WERI-Rb-1 (cell line): ENCODE measurements around the gene C20orf96.

ENCODE experiments used
- DNase-seq: peaks from one replicate; pipeline ENCODE4 v3.0.0-alpha.2; 2020
- H3K27ac ChIP-seq: fragments of 250-450 bp; sonication (Bioruptor Pico); 2 replicates; pipeline ENCODE4 v1.5.1; 2020; ENCODE audit warnings: mild to moderate bottlenecking, moderate library complexity
- H3K27me3 ChIP-seq: fragments of 250-450 bp; sonication (Bioruptor Pico); 2 replicates; pipeline ENCODE4 v1.5.1; 2021; ENCODE audit warnings: mild to moderate bottlenecking, low read depth, moderate library complexity; ENCODE audit not compliant: insufficient read depth, severe bottlenecking
- H3K36me3 ChIP-seq: fragments of 250-450 bp; sonication (Bioruptor Pico); 2 replicates; pipeline ENCODE4 v1.5.1; 2020; ENCODE audit warnings: mild to moderate bottlenecking, moderate library complexity
- H3K4me3 ChIP-seq: 2 replicates; pipeline ENCODE4 v1.5.1; 2011; ENCODE audit warnings: low read depth, mild to moderate bottlenecking, control low read depth, low read length
- H3K9me3 ChIP-seq: fragments of 250-450 bp; sonication (Bioruptor Pico); 2 replicates; pipeline ENCODE4 v1.5.1; 2021; ENCODE audit warnings: mild to moderate bottlenecking, moderate library complexity; ENCODE audit not compliant: severe bottlenecking
- CTCF ChIP-seq: IDR thresholded peaks from 2 replicates; pipeline ENCODE4 v1.5.1; 2011; ENCODE audit warnings: low read depth, mild to moderate bottlenecking, control low read depth, inconsistent platforms, low read length

C20orf96 gene

GRCh38 chr20:325045-325888 is 34.7 kb upstream of the C20orf96 start, which contains the start of gene SOX12:
SOX12 (plus strand) TSS chr20:325552; CDS start chr20:325925, 373 bp downstream.
- H3K27me3 ChIP-seq, result no peaks in the 10 kb centered on the region
- H3K4me3 ChIP-seq, result peak within 1 kb of the TSS; percentile 93
- peak; percentile 97 for DNase-seq
- H3K9me3 ChIP-seq, result no peaks in the 10 kb centered on the region
- TF ChIP-seq CTCF, result no peak
- H3K36me3 ChIP-seq, result peaks cover 30% of the 10 kb centered on the region
- peak within 1 kb of the TSS; percentile 98 for H3K27ac ChIP-seq

- Histone ChIP-seq H3K27me3 (no peaks in the 10 kb centered on the region), H3K36me3 (peaks cover 24% of the 10 kb centered on the region), H3K27ac (peak overlapping the region; percentile 82), H3K4me3 (peak overlapping the region; percentile 93), H3K9me3 (no peaks in the 10 kb centered on the region)
- peak; percentile 95 for DNase-seq
- peak; percentile 45 for TF ChIP-seq CTCF
Measured at GRCh38 chr20:324177-325044, 33.9 kb upstream of the C20orf96 start.

GRCh38 chr20:316316-317068 is 25.9 kb upstream of the C20orf96 start:
- peak; percentile 73 for DNase-seq
- H3K27ac ChIP-seq, result peak overlapping the region; percentile 61
- H3K9me3 ChIP-seq, result no peaks in the 10 kb centered on the region
- no peak overlapping the region for H3K4me3 ChIP-seq
- TF ChIP-seq CTCF, result no peak
- H3K36me3 ChIP-seq, result no peaks in the 10 kb centered on the region
- no peaks in the 10 kb centered on the region for H3K27me3 ChIP-seq

GRCh38 chr20:313948-314347 is 23.4 kb upstream of the C20orf96 start:
- no peak for DNase-seq
- no peak for TF ChIP-seq CTCF
- Histone ChIP-seq H3K27ac (no peak overlapping the region), H3K36me3 (no peaks in the 10 kb centered on the region), H3K27me3 (no peaks in the 10 kb centered on the region), H3K9me3 (no peaks in the 10 kb centered on the region), H3K4me3 (no peak overlapping the region)

GRCh38 chr20:313402-313801 is 22.9 kb upstream of the C20orf96 start:
- Histone ChIP-seq H3K27ac (no peak overlapping the region), H3K9me3 (no peaks in the 10 kb centered on the region), H3K4me3 (no peak overlapping the region), H3K27me3 (no peaks in the 10 kb centered on the region), H3K36me3 (no peaks in the 10 kb centered on the region)
- TF ChIP-seq CTCF, result no peak
- DNase-seq, result no peak
